Adrenal gland (tissue), 5 donors: ENCODE results near the gene ACOX2.

ENCODE experiments used
- POLR2A ChIP-seq, 2 donors: fragments of 450-650 bp; IDR thresholded peaks; one replicate each; pipeline ENCODE4 v1.6.1; 2017; ENCODE audit warnings: antibody characterized with exemption in 2 of 2, mild to moderate bottlenecking in 2 of 2, moderate library complexity in 1 of 2
- TF ChIP-seq, protein P1 (sequence below), 6 experiments: fragments of 450-650 bp in 4 of 6; fragments of 200-600 bp in 2 of 6; sonication (generic) in 1 of 6; IDR thresholded peaks; 1 replicate in 5 of 6; 2 replicates in 1 of 6; pipeline versions ENCODE4 v1.5.1 to v1.8.0; 2016 to 2021; ENCODE audit warnings: antibody characterized with exemption in 6 of 6, mild to moderate bottlenecking in 2 of 6, moderate library complexity in 1 of 6
- donor health status: DM: no; HTN: no; CAD: no.

DNA sequence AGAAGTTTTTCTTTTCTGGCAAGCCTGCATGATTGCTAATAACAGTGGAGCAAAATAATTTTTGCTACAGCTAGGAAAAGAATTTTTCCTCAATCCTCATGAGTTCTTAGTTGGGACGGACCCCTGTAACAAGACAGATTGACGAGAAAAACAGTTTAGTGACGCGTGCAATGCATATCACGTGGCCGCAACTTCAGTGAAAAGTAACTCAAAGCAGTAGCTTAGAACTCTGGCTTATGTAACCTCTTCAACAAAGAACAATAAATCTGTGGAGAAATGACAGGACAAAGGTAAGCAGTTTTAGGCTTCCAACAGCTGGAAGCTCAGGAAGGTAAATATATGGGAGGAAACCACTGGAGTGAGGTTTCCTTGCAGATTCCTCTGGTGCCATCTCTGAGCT lies 20.5 kb upstream of the ACOX2 start:
- no peak for TF ChIP-seq POLR2A (IDR thresholded peaks at IDR 0.05)
- TF ChIP-seq, protein P1, sequence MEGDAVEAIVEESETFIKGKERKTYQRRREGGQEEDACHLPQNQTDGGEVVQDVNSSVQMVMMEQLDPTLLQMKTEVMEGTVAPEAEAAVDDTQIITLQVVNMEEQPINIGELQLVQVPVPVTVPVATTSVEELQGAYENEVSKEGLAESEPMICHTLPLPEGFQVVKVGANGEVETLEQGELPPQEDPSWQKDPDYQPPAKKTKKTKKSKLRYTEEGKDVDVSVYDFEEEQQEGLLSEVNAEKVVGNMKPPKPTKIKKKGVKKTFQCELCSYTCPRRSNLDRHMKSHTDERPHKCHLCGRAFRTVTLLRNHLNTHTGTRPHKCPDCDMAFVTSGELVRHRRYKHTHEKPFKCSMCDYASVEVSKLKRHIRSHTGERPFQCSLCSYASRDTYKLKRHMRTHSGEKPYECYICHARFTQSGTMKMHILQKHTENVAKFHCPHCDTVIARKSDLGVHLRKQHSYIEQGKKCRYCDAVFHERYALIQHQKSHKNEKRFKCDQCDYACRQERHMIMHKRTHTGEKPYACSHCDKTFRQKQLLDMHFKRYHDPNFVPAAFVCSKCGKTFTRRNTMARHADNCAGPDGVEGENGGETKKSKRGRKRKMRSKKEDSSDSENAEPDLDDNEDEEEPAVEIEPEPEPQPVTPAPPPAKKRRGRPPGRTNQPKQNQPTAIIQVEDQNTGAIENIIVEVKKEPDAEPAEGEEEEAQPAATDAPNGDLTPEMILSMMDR (IDR thresholded peaks at IDR 0.05), result no peak
